ENCODE measurements around the gene CXCL16. TPM values are rescaled to one million over a fixed set of nuclear protein-coding genes. Genes with fewer than 3 reads are reported as not detected.
"Not testable (repeated sequence)": the region's sequence is repeated elsewhere in the genome, so short reads cannot be mapped to it uniquely, and the experiment has no call there.

The CXCL16 gene
- total RNA-seq, 2 donors from 2014 or later: 2.2 to 4.3 TPM

DNA sequence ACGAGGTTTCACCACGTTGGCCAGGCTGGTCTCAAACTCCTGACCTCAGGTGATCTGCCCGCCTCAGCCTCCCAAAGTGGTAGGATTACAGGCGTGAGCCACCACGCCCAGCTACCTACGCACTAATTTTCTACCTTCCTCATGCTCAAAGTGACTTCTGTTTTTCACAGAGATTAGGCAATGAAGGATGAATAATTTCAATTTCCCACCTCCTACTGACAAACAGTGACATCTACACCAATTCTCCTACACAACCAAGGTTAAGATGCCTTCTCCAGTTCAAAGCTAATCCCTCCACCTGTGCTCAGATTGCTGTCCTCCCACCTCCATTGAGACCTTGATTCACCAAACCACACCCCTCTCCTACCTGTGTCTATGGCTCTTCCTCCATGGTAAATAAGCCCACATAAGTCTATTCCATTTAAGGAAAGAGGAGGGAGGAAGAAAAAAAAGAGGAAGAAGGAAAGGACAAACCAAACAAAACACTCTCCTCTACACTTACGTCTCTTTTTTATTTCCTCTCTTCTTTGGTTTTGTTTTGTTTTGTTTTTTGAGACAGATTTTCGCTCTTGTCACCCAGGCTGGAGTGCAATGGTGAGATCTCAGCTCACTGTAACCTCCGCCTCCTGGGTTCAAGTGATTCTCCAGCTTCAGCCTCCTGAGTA lies 13.9 kb downstream of the CXCL16 start:
- ATAC-seq (replicated peaks in 1 of 2): no peak

DNA sequence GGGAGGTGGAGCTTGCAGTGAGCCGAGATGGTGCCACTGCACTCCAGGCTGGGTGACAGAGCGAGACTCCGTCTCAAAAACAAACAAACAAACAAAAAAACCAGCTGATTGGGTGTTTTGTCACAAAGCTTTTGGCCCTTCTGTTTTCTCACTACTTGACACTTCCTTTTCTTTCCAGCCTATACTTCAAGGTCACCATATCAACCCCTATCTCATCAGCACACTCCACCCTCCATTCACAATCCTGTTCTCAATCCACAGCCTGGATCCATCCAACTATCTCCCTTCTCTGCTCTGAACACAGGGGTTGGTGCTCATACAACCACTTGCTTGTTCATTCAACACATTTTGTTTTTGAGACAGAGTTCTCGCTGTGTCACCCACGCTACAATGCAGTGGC lies 15.1 kb downstream of the CXCL16 start:
- ATAC-seq (replicated peaks in 1 of 2) (no peak), DNase-seq (no peak)
- no peaks in the 10 kb centered on the region for H3K9me3 Mint-ChIP-seq
- no peak overlapping the region for H3K4me3 Mint-ChIP-seq
- H3K27ac Mint-ChIP-seq: no peak overlapping the region
- H3K27me3 Mint-ChIP-seq (ENCODE audit: low read depth): no peaks in the 10 kb centered on the region
- peaks cover 2 to 4% of the 10 kb centered on the region in 2 donors for H3K36me3 Mint-ChIP-seq (ENCODE audit: insufficient read depth in 2 of 2)
- peaks cover 35% of the 10 kb centered on the region for H3K4me1 Mint-ChIP-seq (ENCODE audit: low read depth)

More for the DNA sequence above, 13.9 kb downstream of the CXCL16 start:
- Mint-ChIP-seq H3K9me3 (no peaks in the 10 kb centered on the region), H3K27ac (peak overlapping the region; percentile 22), H3K27me3 (ENCODE audit: low read depth) (no peaks in the 10 kb centered on the region), H3K4me1 (ENCODE audit: low read depth) (peaks cover 39% of the 10 kb centered on the region), H3K4me3 (no peak overlapping the region), H3K36me3 (ENCODE audit: insufficient read depth in 2 of 2) (peaks cover 0 to 2% of the 10 kb centered on the region in 2 donors)
- DNase-seq: no peak

DNA sequence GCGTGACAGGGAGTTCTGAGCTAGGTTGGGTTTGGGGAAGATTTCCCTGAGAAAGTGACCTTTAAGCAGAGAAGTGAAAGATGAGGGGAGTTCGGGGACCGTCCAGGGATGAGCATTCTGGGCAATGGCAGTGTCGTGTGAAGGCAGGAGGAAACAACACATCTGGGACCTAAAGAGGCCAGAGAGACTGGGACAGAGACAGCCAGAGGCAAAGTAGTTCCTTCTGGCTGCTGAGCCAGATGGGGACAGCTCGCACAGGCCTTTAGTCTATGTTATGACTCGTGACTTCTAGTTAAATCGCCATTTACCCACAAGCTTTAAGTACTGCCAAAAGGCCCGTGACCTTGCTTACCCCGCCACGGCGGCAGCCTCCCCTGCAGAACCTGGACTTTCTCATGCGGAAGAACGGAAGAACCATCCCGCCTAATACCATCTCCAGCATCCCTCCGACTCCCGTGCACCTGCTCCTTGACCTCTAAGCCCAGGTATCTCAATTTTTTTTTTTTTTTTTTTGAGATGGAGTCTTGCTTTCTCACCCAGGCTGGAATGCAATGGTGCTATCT lies 17.0 kb downstream of the CXCL16 start:
- no peaks in the 10 kb centered on the region for H3K27me3 Mint-ChIP-seq (ENCODE audit: low read depth)
- ATAC-seq (replicated peaks in 1 of 2): no peak
- H3K4me3 Mint-ChIP-seq: no peak overlapping the region
- DNase-seq: no peak
- H3K36me3 Mint-ChIP-seq (ENCODE audit: insufficient read depth in 2 of 2): peaks cover 8 to 10% of the 10 kb centered on the region in 2 donors
- H3K27ac Mint-ChIP-seq: no peak overlapping the region
- H3K4me1 Mint-ChIP-seq (ENCODE audit: low read depth): peaks cover 22% of the 10 kb centered on the region
- H3K9me3 Mint-ChIP-seq: no peaks in the 10 kb centered on the region

DNA sequence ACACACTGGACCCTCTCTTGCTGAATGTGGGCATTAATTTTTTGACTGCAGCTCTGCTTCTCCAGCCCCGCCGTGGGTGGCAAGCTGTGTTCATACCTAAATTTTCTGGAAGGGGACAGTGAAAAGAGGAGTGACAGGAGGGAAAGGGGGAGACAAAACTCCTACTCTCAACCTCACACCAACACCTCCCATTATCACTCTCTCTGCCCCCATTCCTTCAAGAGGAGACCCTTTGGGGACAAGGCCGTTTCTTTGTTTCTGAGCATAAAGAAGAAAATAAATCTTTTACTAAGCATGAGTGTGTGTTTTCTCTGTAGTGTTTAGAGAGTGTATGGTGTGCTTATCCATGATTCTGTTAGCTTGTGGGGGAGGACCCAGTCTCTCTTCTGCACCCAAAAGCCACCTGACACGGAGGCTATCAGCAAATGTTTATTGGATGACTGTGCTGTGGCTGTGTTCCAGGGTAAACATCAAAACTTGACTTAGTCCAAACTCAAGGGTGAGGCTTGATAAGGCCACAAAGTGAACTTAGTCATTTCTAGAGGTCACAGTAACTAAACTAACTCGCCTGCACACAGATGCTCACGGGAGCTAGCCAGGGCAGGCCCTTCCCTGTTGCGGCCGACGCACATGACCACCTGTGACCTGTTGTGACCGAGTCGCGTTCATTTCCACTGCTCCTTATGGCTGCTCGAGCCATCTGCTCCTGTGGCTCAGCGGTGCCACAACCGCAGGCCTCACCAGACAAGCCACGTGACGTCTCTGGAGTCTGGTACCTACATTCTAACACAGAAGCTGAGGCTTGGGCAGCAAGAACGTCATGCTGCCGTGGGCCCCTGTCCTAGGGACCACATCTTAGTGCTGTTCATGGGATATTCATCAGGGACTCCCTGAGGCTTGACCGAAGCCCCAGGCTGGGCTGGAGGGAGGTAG lies 18.3 kb downstream of the CXCL16 start:
- Mint-ChIP-seq H3K27me3 (ENCODE audit: low read depth) (no peaks in the 10 kb centered on the region), H3K4me1 (ENCODE audit: low read depth) (peaks cover 15% of the 10 kb centered on the region), H3K9me3 (no peaks in the 10 kb centered on the region), H3K4me3 (no peak overlapping the region), H3K27ac (peak overlapping the region; percentile 55), H3K36me3 (ENCODE audit: insufficient read depth in 2 of 2) (peaks cover 8 to 12% of the 10 kb centered on the region in 2 donors)
- DNase-seq: no peak
- peak; percentile 39 to 63 for ATAC-seq (replicated peaks in 1 of 2)

DNA sequence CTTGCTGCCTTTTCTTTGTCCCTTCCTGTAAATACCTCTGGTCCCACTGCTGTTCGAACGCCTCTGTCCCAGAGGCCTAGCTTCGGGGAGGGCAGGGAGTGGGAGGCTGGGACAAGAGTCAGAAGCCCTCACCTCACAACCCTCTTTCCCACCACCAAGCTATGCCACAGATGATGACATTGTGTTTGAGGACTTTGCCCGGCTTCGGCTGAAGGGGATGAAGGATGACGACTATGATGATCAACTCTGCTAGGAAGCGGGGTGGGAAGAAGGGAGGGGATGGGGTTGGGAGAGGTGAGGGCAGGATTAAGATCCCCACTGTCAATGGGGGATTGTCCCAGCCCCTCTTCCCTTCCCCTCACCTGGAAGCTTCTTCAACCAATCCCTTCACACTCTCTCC lies 18.9 kb downstream of the CXCL16 start:
- H3K9me3 Mint-ChIP-seq: no peaks in the 10 kb centered on the region
- no peaks in the 10 kb centered on the region for H3K27me3 Mint-ChIP-seq (ENCODE audit: low read depth)
- ATAC-seq (replicated peaks in 1 of 2): no peak
- DNase-seq: no peak
- H3K36me3 Mint-ChIP-seq (ENCODE audit: insufficient read depth in 2 of 2): peaks cover 8 to 12% of the 10 kb centered on the region in 2 donors
- H3K27ac Mint-ChIP-seq: no peak overlapping the region
- no peak overlapping the region for H3K4me3 Mint-ChIP-seq
- H3K4me1 Mint-ChIP-seq (ENCODE audit: low read depth): peaks cover 12% of the 10 kb centered on the region

DNA sequence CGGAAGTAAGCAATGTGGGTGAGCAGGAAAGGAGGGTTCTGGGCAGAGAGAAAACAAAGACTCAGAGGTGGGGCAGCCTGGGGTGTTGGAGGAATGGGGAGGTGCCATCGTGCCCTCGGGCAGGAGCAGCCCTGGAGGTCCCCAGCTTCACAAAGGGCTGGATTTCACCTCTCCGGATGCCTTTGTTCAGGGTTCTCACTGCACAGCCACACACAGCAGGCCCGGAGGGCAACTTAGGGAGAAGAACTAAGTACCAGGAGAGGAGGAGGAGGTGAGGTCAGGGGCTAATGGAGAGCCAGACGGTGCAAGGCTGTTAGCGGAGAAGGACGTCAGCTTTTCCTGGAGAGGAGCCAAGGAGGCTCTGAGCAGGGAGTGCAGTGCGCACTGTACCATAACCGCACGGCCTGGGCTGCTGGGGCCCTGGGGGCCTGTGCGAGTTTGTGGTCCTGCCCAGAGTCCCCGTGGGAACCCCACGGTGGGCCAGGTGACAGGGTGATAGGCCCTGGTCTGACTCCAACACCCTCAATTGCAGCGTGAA lies 20.0 kb downstream of the CXCL16 start:
- no peak for DNase-seq
- no peak for ATAC-seq (replicated peaks in 1 of 2)
- H3K27me3 Mint-ChIP-seq (ENCODE audit: low read depth): no peaks in the 10 kb centered on the region
- no peak overlapping the region for H3K4me3 Mint-ChIP-seq
- H3K27ac Mint-ChIP-seq: peak overlapping the region; percentile 67
- H3K36me3 Mint-ChIP-seq (ENCODE audit: insufficient read depth in 2 of 2): peaks cover 12 to 15% of the 10 kb centered on the region in 2 donors
- H3K4me1 Mint-ChIP-seq (ENCODE audit: low read depth): peaks cover 19% of the 10 kb centered on the region
- no peaks in the 10 kb centered on the region for H3K9me3 Mint-ChIP-seq

DNA sequence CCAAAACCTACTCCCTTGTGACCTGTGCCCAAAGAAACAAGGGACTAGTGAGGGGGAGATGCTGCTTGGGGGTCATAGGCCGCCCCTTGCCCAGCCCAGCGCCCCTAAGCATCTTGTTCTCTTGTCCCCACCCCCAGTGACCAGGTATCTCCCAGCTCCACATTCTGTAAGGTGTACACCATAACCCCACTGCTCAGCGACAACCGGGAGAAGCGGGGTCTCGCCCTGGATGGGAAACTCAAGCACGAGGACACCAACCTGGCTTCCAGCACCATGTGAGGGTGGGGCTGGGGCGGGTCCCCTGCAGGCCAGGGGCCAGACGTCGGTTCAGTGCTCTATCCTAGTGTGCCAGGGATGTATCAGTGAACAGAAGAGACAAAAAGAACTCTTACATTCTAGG lies 20.6 kb downstream of the CXCL16 start:
- DNase-seq (no peak), ATAC-seq (replicated peaks in 1 of 2) (no peak)
- Mint-ChIP-seq H3K27ac (peak overlapping the region; percentile 67), H3K27me3 (ENCODE audit: low read depth) (no peaks in the 10 kb centered on the region), H3K36me3 (ENCODE audit: insufficient read depth in 2 of 2) (peaks cover 12 to 15% of the 10 kb centered on the region in 2 donors), H3K9me3 (no peaks in the 10 kb centered on the region), H3K4me1 (ENCODE audit: low read depth) (peaks cover 24% of the 10 kb centered on the region), H3K4me3 (no peak overlapping the region)

DNA sequence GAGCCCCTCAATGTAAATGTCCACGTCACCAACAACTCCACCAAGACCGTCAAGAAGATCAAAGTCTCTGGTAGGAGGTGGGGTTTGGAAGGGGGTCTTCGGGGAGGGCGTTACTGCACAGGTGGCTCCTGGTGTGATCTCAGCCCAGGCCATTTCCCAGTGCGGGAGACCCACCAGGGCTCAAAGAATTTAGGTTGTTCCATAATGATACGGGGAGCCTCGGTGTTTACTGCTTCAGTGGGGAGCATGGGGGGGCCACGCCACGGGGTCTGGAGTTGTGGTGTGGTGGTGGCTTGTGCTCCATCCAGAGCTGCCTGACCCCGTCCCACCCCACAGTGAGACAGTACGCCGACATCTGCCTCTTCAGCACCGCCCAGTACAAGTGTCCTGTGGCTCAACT lies 21.5 kb downstream of the CXCL16 start:
- Mint-ChIP-seq H3K27ac (no peak overlapping the region), H3K27me3 (ENCODE audit: low read depth) (no peaks in the 10 kb centered on the region), H3K36me3 (ENCODE audit: insufficient read depth in 2 of 2) (peaks cover 12 to 15% of the 10 kb centered on the region in 2 donors), H3K9me3 (no peaks in the 10 kb centered on the region), H3K4me3 (no peak overlapping the region), H3K4me1 (ENCODE audit: low read depth) (peaks cover 33% of the 10 kb centered on the region)
- ATAC-seq (replicated peaks in 1 of 2) (no peak), DNase-seq (no peak)

DNA sequence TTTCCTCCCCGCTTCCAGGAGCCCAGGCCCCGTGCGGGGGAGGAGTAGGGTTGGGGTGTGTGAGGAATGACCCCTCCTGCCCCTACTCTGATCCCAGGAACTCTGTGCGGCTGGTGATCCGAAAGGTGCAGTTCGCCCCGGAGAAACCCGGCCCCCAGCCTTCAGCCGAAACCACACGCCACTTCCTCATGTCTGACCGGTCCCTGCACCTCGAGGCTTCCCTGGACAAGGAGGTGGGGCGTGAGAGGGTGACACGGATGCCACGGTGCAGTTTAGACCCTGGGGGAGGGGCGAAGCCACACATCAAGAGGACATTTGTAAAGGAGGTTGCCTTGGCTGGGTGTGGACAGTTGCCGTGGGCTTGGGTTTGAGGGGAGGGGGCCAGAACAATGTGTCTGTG lies 21.9 kb downstream of the CXCL16 start:
- Mint-ChIP-seq H3K9me3 (no peaks in the 10 kb centered on the region), H3K4me1 (ENCODE audit: low read depth) (peaks cover 38% of the 10 kb centered on the region), H3K27me3 (ENCODE audit: low read depth) (no peaks in the 10 kb centered on the region), H3K36me3 (ENCODE audit: insufficient read depth in 2 of 2) (peaks cover 12 to 15% of the 10 kb centered on the region in 2 donors), H3K4me3 (no peak overlapping the region), H3K27ac (no peak overlapping the region)
- DNase-seq: no peak
- ATAC-seq (replicated peaks in 1 of 2): no peak

DNA sequence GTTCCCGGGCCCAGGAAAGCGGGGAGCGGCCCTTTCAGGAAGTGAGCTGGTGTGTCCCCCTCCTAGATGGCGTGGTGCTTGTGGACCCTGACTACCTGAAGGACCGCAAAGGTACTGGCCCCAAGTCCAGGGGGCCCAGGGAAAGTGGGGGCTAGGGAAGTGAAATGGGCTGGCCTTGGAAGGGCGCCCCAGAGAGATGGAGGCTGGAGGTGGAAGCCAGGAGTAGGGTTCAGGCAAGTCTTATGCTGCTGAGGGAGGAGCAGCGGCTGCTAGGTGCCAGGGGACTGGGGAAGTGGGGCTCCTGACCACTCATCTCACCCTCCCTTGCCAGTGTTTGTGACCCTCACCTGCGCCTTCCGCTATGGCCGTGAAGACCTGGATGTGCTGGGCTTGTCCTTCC lies 23.6 kb downstream of the CXCL16 start:
- DNase-seq: no peak
- no peak for ATAC-seq (replicated peaks in 1 of 2)
- Mint-ChIP-seq H3K4me3 (peak overlapping the region in 1 of 2 donors; percentile 72), H3K9me3 (no peaks in the 10 kb centered on the region), H3K27me3 (ENCODE audit: low read depth) (no peaks in the 10 kb centered on the region), H3K27ac (peak overlapping the region; percentile 79), H3K36me3 (ENCODE audit: insufficient read depth in 2 of 2) (peaks cover 11 to 15% of the 10 kb centered on the region in 2 donors), H3K4me1 (ENCODE audit: low read depth) (peaks cover 54% of the 10 kb centered on the region)

DNA sequence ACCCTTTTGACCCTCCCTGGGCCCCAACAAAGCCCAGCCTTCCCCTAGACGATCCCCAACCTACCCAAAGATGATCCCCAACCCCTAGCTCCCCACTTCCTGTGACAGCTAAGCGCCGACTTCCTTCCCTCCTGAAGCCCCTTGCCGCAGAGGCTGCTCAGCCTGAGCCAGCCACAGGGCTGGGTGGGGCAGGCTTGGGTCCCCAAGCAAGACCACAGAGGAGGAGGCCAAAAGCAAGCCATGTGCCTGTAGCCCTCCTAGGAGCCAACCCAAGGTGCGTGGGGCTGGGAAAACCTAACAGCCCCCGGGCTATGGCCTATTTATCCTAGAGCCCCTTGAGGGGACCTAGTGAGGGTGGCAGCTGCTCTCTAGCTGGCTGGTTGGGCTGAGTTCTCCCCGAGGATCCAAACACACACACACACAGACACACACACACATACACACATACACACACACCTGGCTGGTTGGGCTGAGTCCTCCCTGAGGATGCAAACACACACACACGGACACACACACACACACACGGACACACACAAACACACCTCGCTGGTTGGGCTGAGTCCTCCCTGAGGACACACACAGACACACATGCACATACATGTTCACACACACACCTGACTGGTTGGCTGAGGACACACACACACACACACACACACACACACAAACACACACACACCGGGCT lies 24.5 kb downstream of the CXCL16 start:
- peak; percentile 62 for DNase-seq
- no peaks in the 10 kb centered on the region for H3K27me3 Mint-ChIP-seq (ENCODE audit: low read depth)
- H3K9me3 Mint-ChIP-seq: no peaks in the 10 kb centered on the region
- peaks cover 54% of the 10 kb centered on the region for H3K4me1 Mint-ChIP-seq (ENCODE audit: low read depth)
- H3K36me3 Mint-ChIP-seq (ENCODE audit: insufficient read depth in 2 of 2): peaks cover 9 to 15% of the 10 kb centered on the region in 2 donors
- peak overlapping the region; percentile 72 to 84 for H3K4me3 Mint-ChIP-seq
- peak in 1 of 2 donors; percentile 16 for ATAC-seq (replicated peaks in 1 of 2)
- H3K27ac Mint-ChIP-seq: peak overlapping the region; percentile 79

DNA sequence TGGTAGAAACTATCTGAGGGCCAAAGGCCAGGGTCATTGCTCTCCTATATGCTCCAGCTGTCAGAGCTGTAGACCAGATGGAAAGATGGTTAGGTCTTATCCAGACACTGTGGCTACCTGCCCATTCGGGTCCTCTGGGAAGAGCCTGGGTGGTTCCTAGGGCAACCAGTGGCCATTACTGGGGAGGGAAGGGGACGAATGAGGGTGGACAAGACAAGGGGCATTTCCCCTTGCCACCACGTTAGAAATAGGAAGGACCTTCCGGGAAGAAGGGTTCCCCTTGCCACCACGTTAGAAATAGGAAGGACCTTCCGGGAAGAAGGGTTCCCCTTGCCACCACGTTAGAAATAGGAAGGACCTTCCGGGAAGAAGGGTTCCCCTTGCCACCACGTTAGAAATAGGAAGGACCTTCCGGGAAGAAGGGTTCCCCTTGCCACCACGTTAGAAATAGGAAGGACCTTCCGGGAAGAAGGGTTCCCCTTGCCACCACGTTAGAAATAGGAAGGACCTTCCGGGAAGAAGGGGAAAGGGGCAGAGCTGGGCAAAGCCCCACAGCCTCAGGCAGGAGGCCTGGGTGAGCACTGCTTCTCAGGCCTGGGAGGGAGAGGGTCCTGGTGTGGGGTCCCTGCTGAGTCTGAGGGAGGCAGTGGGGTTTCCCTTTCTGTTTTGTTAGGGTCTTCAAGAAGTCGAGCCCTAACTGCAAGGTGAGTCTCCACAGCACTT lies 25.2 kb downstream of the CXCL16 start:
- H3K4me1 Mint-ChIP-seq (ENCODE audit: low read depth): peaks cover 54% of the 10 kb centered on the region
- H3K27ac Mint-ChIP-seq: peak overlapping the region; percentile 98
- H3K36me3 Mint-ChIP-seq (ENCODE audit: insufficient read depth in 2 of 2): peaks cover 8 to 11% of the 10 kb centered on the region in 2 donors
- ATAC-seq (replicated peaks in 1 of 2); DNase-seq; H3K9me3 Mint-ChIP-seq; H3K27me3 Mint-ChIP-seq (ENCODE audit: low read depth): not testable (repeated sequence)
- H3K4me3 Mint-ChIP-seq: peak overlapping the region; percentile 84
